ENCODE data around the gene PPP2R2C.

The PPP2R2C gene

GRCh38 chr4:6396696-6397236 is 75.6 kb downstream of the PPP2R2C start:
- no peak for DNase-seq (ENCODE audit: low spot score)

- no peak for DNase-seq (ENCODE audit: low spot score)
Measured at GRCh38 chr4:6395466-6396228, 76.8 kb downstream of the PPP2R2C start.

- DNase-seq (ENCODE audit: low spot score) = no peak
Measured at GRCh38 chr4:6394671-6395081, 77.7 kb downstream of the PPP2R2C start.

- no peak for DNase-seq (ENCODE audit: low spot score)
Measured at GRCh38 chr4:6393544-6394475, 78.6 kb downstream of the PPP2R2C start.

GRCh38 chr4:6393066-6393465 is 79.3 kb downstream of the PPP2R2C start:
- DNase-seq (ENCODE audit: low spot score) = no peak

GRCh38 chr4:6392407-6392806 is 80.0 kb downstream of the PPP2R2C start:
- no peak for DNase-seq (ENCODE audit: low spot score)

- DNase-seq (ENCODE audit: low spot score) = no peak
Measured at GRCh38 chr4:6391852-6392188, 80.6 kb downstream of the PPP2R2C start.

- DNase-seq (ENCODE audit: low spot score) = no peak
Measured at GRCh38 chr4:6391186-6391851, 81.1 kb downstream of the PPP2R2C start.

GRCh38 chr4:6390356-6390755 is 82.1 kb downstream of the PPP2R2C start:
- no peak for DNase-seq (ENCODE audit: low spot score)

- no peak for DNase-seq (ENCODE audit: low spot score)
Measured at GRCh38 chr4:6389142-6389825, 83.1 kb downstream of the PPP2R2C start.

GRCh38 chr4:6388713-6389112 is 83.7 kb downstream of the PPP2R2C start:
- DNase-seq (ENCODE audit: low spot score) = no peak

GRCh38 chr4:6387946-6388345 is 84.5 kb downstream of the PPP2R2C start:
- DNase-seq (ENCODE audit: low spot score) = no peak

GRCh38 chr4:6386091-6386490 is 86.3 kb downstream of the PPP2R2C start:
- no peak for DNase-seq (ENCODE audit: low spot score)

- DNase-seq (ENCODE audit: low spot score) = no peak
Measured at GRCh38 chr4:6385288-6385687, 87.1 kb downstream of the PPP2R2C start.

GRCh38 chr4:6384541-6384940 is 87.9 kb downstream of the PPP2R2C start:
- no peak for DNase-seq (ENCODE audit: low spot score)

- DNase-seq (ENCODE audit: low spot score) = no peak
Measured at GRCh38 chr4:6383929-6384328, 88.5 kb downstream of the PPP2R2C start.

- DNase-seq (ENCODE audit: low spot score) = no peak
Measured at GRCh38 chr4:6383009-6383404, 89.4 kb downstream of the PPP2R2C start.

GRCh38 chr4:6381571-6382123 is 90.8 kb downstream of the PPP2R2C start:
- DNase-seq (ENCODE audit: low spot score) = no peak

GRCh38 chr4:6380746-6381410 is 91.5 kb downstream of the PPP2R2C start:
- DNase-seq (ENCODE audit: low spot score) = no peak

GRCh38 chr4:6379767-6380745 is 92.4 kb downstream of the PPP2R2C start:
- DNase-seq (ENCODE audit: low spot score) = no peak

All from CD4-positive, alpha-beta T cell treated with Interleukin-2 at 100 ng/mL for 4 hours (primary cell).